ENCODE results near the gene PPP1R13B.
A peak's percentile ranks its signal among the peaks of the same experiment; 100 is the strongest.

Gene PPP1R13B

GRCh38 chr14:103828315-103828967 is 18.9 kb downstream of the PPP1R13B start:
- TF ChIP-seq CTCF (IDR thresholded peaks at IDR 0.05) = no peak
- H3K27ac ChIP-seq = no peak overlapping the region
- DNase-seq (ENCODE audit: low spot score) = no peak

GRCh38 chr14:103825101-103825500 is 22.3 kb downstream of the PPP1R13B start:
- H3K27ac ChIP-seq = no peak overlapping the region
- no peak for TF ChIP-seq CTCF (IDR thresholded peaks at IDR 0.05)
- no peak for DNase-seq (ENCODE audit: low spot score)
- no peak overlapping the region for H3K4me3 ChIP-seq

More at GRCh38 chr14:103828315-103828967, 18.9 kb downstream of the PPP1R13B start:
- no peak overlapping the region for H3K4me3 ChIP-seq

- H3K4me3 ChIP-seq = no peak overlapping the region
- no peak overlapping the region for H3K27ac ChIP-seq
- no peak for TF ChIP-seq CTCF (IDR thresholded peaks at IDR 0.05)
- no peak for DNase-seq (ENCODE audit: low spot score)
Measured at GRCh38 chr14:103820908-103821307, 26.5 kb downstream of the PPP1R13B start.

- no peak for TF ChIP-seq CTCF (IDR thresholded peaks at IDR 0.05)
- H3K27ac ChIP-seq = no peak overlapping the region
Measured at GRCh38 chr14:103820382-103820781, 27.0 kb downstream of the PPP1R13B start.

GRCh38 chr14:103819503-103820307 is 27.7 kb downstream of the PPP1R13B start:
- H3K27ac ChIP-seq = peak overlapping the region in 1 of 2 donors; percentile 25

More at GRCh38 chr14:103820382-103820781, 27.0 kb downstream of the PPP1R13B start:
- peak overlapping the region; percentile 32 for H3K4me3 ChIP-seq
- no peak for DNase-seq (ENCODE audit: low spot score)

GRCh38 chr14:103818870-103819269 is 28.5 kb downstream of the PPP1R13B start:
- Histone ChIP-seq H3K4me3 (no peak overlapping the region), H3K27ac (no peak overlapping the region)
- TF ChIP-seq CTCF (IDR thresholded peaks at IDR 0.05) = no peak
- no peak for DNase-seq (ENCODE audit: low spot score)

More at GRCh38 chr14:103819503-103820307, 27.7 kb downstream of the PPP1R13B start:
- no peak for DNase-seq (ENCODE audit: low spot score)
- H3K4me3 ChIP-seq = peak overlapping the region; percentile 32
- no peak for TF ChIP-seq CTCF (IDR thresholded peaks at IDR 0.05)

Measured in coronary artery (tissue), 2 donors.